Kasumi-1 (cell line): ENCODE results near the gene NIPAL3.
A peak's percentile ranks its signal among the peaks of the same experiment; 100 is the strongest.
"Not testable (repeated sequence)": the region's sequence is repeated elsewhere in the genome, so short reads cannot be mapped to it uniquely, and the experiment has no call there.

Experiments used
- DNase-seq, 2 experiments: peaks; one replicate each; lab custom pipeline; 2025; lab: John Stamatoyannopoulos, UW

NIPAL3 gene

GRCh38 chr1:24459551-24460266 lies 44.1 kb downstream of the NIPAL3 start:
- DNase-seq, result no peak

- DNase-seq, result not testable (repeated sequence)
These were observed 46.5 kb downstream of the NIPAL3 start for GRCh38 chr1:24462128-24462527.

GRCh38 chr1:24463776-24464735 lies 48.5 kb downstream of the NIPAL3 start:
- no peak for DNase-seq

GRCh38 chr1:24465099-24465498 lies 49.5 kb downstream of the NIPAL3 start:
- DNase-seq, result peak in 1 of 2 experiments; percentile 6

GRCh38 chr1:24465638-24466037 lies 50.0 kb downstream of the NIPAL3 start:
- no peak for DNase-seq

- no peak for DNase-seq
These were observed 53.2 kb downstream of the NIPAL3 start for GRCh38 chr1:24468685-24469316.

- no peak for DNase-seq
These were observed 55.0 kb downstream of the NIPAL3 start for GRCh38 chr1:24470592-24470991.

- DNase-seq, result no peak
These were observed 57.1 kb downstream of the NIPAL3 start for GRCh38 chr1:24472527-24473251.

GRCh38 chr1:24474193-24474592 lies 58.6 kb downstream of the NIPAL3 start:
- DNase-seq, result no peak

GRCh38 chr1:24475700-24476099 lies 60.1 kb downstream of the NIPAL3 start:
- DNase-seq, result no peak

- no peak for DNase-seq
These were observed 61.0 kb downstream of the NIPAL3 start for GRCh38 chr1:24476571-24476970.

- no peak for DNase-seq
These were observed 61.7 kb downstream of the NIPAL3 start for GRCh38 chr1:24477309-24477708.

GRCh38 chr1:24481101-24481500 lies 65.5 kb downstream of the NIPAL3 start:
- DNase-seq, result peak; percentile 84 to 85

- DNase-seq, result no peak
These were observed 66.4 kb downstream of the NIPAL3 start for GRCh38 chr1:24481843-24482610.

GRCh38 chr1:24483441-24483840 lies 67.8 kb downstream of the NIPAL3 start:
- no peak for DNase-seq

GRCh38 chr1:24484199-24484598 lies 68.6 kb downstream of the NIPAL3 start:
- no peak for DNase-seq

GRCh38 chr1:24486331-24487065 lies 70.9 kb downstream of the NIPAL3 start:
- no peak for DNase-seq

GRCh38 chr1:24487455-24487854 lies 71.9 kb downstream of the NIPAL3 start:
- no peak for DNase-seq

GRCh38 chr1:24488159-24488558 lies 72.6 kb downstream of the NIPAL3 start:
- not testable (repeated sequence) for DNase-seq

GRCh38 chr1:24489674-24490073 lies 74.1 kb downstream of the NIPAL3 start:
- no peak for DNase-seq
